ENCODE measurements around the gene KRT77.
"Not testable (repeated sequence)": the region's sequence is repeated elsewhere in the genome, so short reads cannot be mapped to it uniquely, and the experiment has no call there.

Gene KRT77

GRCh38 chr12:52676163-52676562, 27.2 kb downstream of the KRT77 start:
- no peak for DNase-seq (ENCODE audit: low read depth in 3 of 3)

- no peak for DNase-seq (ENCODE audit: low read depth in 3 of 3)
Observed at GRCh38 chr12:52675301-52675701, 28.0 kb downstream of the KRT77 start.

GRCh38 chr12:52674433-52674775, 28.9 kb downstream of the KRT77 start:
- DNase-seq (ENCODE audit: low read depth in 3 of 3), result no peak

GRCh38 chr12:52673713-52674432, 29.5 kb downstream of the KRT77 start:
- DNase-seq (ENCODE audit: low read depth in 3 of 3), result no peak

- DNase-seq (ENCODE audit: low read depth in 3 of 3), result no peak
Observed at GRCh38 chr12:52673217-52673616, 30.1 kb downstream of the KRT77 start.

- no peak for DNase-seq (ENCODE audit: low read depth in 3 of 3)
Observed at GRCh38 chr12:52672321-52672933, 30.9 kb downstream of the KRT77 start.

- no peak for DNase-seq (ENCODE audit: low read depth in 3 of 3)
Observed at GRCh38 chr12:52670961-52671360, 32.4 kb downstream of the KRT77 start.

GRCh38 chr12:52670506-52670905, 32.8 kb downstream of the KRT77 start:
- no peak for DNase-seq (ENCODE audit: low read depth in 3 of 3)

- DNase-seq (ENCODE audit: low read depth in 3 of 3), result not testable (repeated sequence)
Observed at GRCh38 chr12:52669941-52670340, 33.4 kb downstream of the KRT77 start.

GRCh38 chr12:52669426-52669825, 33.9 kb downstream of the KRT77 start:
- no peak for DNase-seq (ENCODE audit: low read depth in 3 of 3)

- DNase-seq (ENCODE audit: low read depth in 3 of 3), result no peak
Observed at GRCh38 chr12:52667931-52668330, 35.4 kb downstream of the KRT77 start.

GRCh38 chr12:52667509-52667908, 35.8 kb downstream of the KRT77 start:
- no peak for DNase-seq (ENCODE audit: low read depth in 3 of 3)

GRCh38 chr12:52666471-52666870, 36.9 kb downstream of the KRT77 start:
- DNase-seq (ENCODE audit: low read depth in 3 of 3), result no peak

- no peak for DNase-seq (ENCODE audit: low read depth in 3 of 3)
Observed at GRCh38 chr12:52663420-52663819, 39.9 kb downstream of the KRT77 start.

GRCh38 chr12:52662918-52663229, 40.5 kb downstream of the KRT77 start:
- DNase-seq (ENCODE audit: low read depth in 3 of 3), result no peak

- DNase-seq (ENCODE audit: low read depth in 3 of 3), result no peak
Observed at GRCh38 chr12:52662093-52662917, 41.0 kb downstream of the KRT77 start.

- no peak for DNase-seq (ENCODE audit: low read depth in 3 of 3)
Observed at GRCh38 chr12:52661668-52662067, 41.7 kb downstream of the KRT77 start.

GRCh38 chr12:52660934-52661499, 42.3 kb downstream of the KRT77 start:
- DNase-seq (ENCODE audit: low read depth in 3 of 3), result no peak

- DNase-seq (ENCODE audit: low read depth in 3 of 3), result no peak
Observed at GRCh38 chr12:52659951-52660350, 43.4 kb downstream of the KRT77 start.

- no peak for DNase-seq (ENCODE audit: low read depth in 3 of 3)
Observed at GRCh38 chr12:52659395-52659794, 43.9 kb downstream of the KRT77 start.

GRCh38 chr12:52658196-52658595, 45.1 kb downstream of the KRT77 start:
- no peak for DNase-seq (ENCODE audit: low read depth in 3 of 3)

- DNase-seq (ENCODE audit: low read depth in 3 of 3), result no peak
Observed at GRCh38 chr12:52657250-52657902, 45.9 kb downstream of the KRT77 start.
